HepG2 (cell line): ENCODE results near the gene TJAP1. TPM values are rescaled to one million over a fixed set of nuclear protein-coding genes. Genes with fewer than 3 reads are reported as not detected.

Experiments
- EED ChIP-seq: sonication (generic); formaldehyde crosslinking; IDR thresholded peaks from 2 replicates; pipeline ENCODE4 v1.5.0; 2020; ENCODE audit warnings: mild to moderate bottlenecking, missing genetic modification reagents
- GABPB1 ChIP-seq: IDR thresholded peaks from 2 replicates; pipeline ENCODE4 v1.6.1; 2016; ENCODE audit warnings: mild to moderate bottlenecking, missing genetic modification reagents, moderate library complexity, missing compliant biosample characterization
- GLMP ChIP-seq: sonication (generic); formaldehyde crosslinking; IDR thresholded peaks from 2 replicates; pipeline ENCODE4 v1.9.0; 2021; ENCODE audit warnings: missing genetic modification reagents, mild to moderate bottlenecking, borderline replicate concordance
- IKZF4 ChIP-seq: sonication (generic); formaldehyde crosslinking; IDR thresholded peaks from 2 replicates; pipeline ENCODE4 v1.5.1; 2020; ENCODE audit warnings: borderline replicate concordance, mild to moderate bottlenecking, low read depth, missing genetic modification reagents; ENCODE audit errors: not compliant biosample characterization
- MTA1 ChIP-seq: sonication (generic); formaldehyde crosslinking; IDR thresholded peaks from 2 replicates; pipeline ENCODE4 v1.4.0; 2020; ENCODE audit warnings: missing genetic modification reagents, mild to moderate bottlenecking, borderline replicate concordance
- RXRB ChIP-seq: IDR thresholded peaks from 2 replicates; pipeline ENCODE4 v1.6.1; 2016; ENCODE audit warnings: borderline replicate concordance, missing genetic modification reagents, missing compliant biosample characterization
- SNAPC2 ChIP-seq: sonication (generic); formaldehyde crosslinking; IDR thresholded peaks from 2 replicates; pipeline ENCODE4 v1.8.1; 2022; ENCODE audit warnings: mild to moderate bottlenecking, missing genetic modification reagents
- SRY ChIP-seq: sonication (generic); formaldehyde crosslinking; IDR thresholded peaks from 2 replicates; pipeline ENCODE4 v1.8.0; 2022; ENCODE audit warnings: mild to moderate bottlenecking, missing genetic modification reagents
- THAP11 ChIP-seq: IDR thresholded peaks from 2 replicates; pipeline ENCODE4 v1.6.1; 2016; ENCODE audit warnings: missing biosample characterization, missing genetic modification reagents
- ZBTB46 ChIP-seq: sonication (generic); formaldehyde crosslinking; IDR thresholded peaks from 2 replicates; pipeline ENCODE4 v1.4.0; 2020; ENCODE audit warnings: mild to moderate bottlenecking, missing genetic modification reagents, borderline replicate concordance
- ZNF232 ChIP-seq: sonication (generic); formaldehyde crosslinking; IDR thresholded peaks from 2 replicates; pipeline ENCODE4 v1.4.0; 2020; ENCODE audit warnings: missing genetic modification reagents, borderline replicate concordance
- ZNF382 ChIP-seq: sonication (generic); formaldehyde crosslinking; IDR thresholded peaks from 2 replicates; pipeline ENCODE4 v1.5.0; 2020; ENCODE audit warnings: missing genetic modification reagents, mild to moderate bottlenecking, borderline replicate concordance
- ZNF841 ChIP-seq: sonication (generic); formaldehyde crosslinking; IDR thresholded peaks from 2 replicates; pipeline ENCODE4 v1.8.1; 2023; ENCODE audit warnings: missing genetic modification reagents, borderline replicate concordance
- ZNF850 ChIP-seq: sonication (generic); formaldehyde crosslinking; conservative IDR thresholded peaks from 2 replicates; pipeline ENCODE4 v1.9.0; 2021; ENCODE audit warnings: mild to moderate bottlenecking, missing genetic modification reagents
- ZNF878 ChIP-seq: sonication (generic); formaldehyde crosslinking; IDR thresholded peaks from 2 replicates; pipeline ENCODE4 v1.8.1; 2023; ENCODE audit warnings: mild to moderate bottlenecking, missing genetic modification reagents, moderate library complexity
- ZNF883 ChIP-seq: sonication (generic); formaldehyde crosslinking; IDR thresholded peaks from 2 replicates; pipeline ENCODE4 v1.5.1; 2020; ENCODE audit warnings: mild to moderate bottlenecking, missing genetic modification reagents; ENCODE audit errors: not compliant biosample characterization
- ZSCAN12 ChIP-seq: sonication (generic); formaldehyde crosslinking; IDR thresholded peaks from 2 replicates; pipeline ENCODE4 v1.9.0; 2021; ENCODE audit warnings: mild to moderate bottlenecking, missing genetic modification reagents
- polyA plus RNA-seq, 8 experiments: library from polyadenylated mRNA; depleted of rRNA in 3 of 8; stranded (reverse) in 7 of 8; unstranded in 1 of 8; fragments of >200 nt; fragmentation: Illumina TruSeq in 4 of 8; extraction: Trizol in 4 of 8; gene quantifications; 2 replicates each; pipeline versions ENCODE4 v1.2.1 to v1.2.3, GENCODE V29; 2011 to 2016; ENCODE audit warnings: low read depth in 4 of 8, missing spikeins in 1 of 8, mixed read lengths in 1 of 8; ENCODE audit not compliant: insufficient read depth in 1 of 8
- total RNA-seq, 5 experiments: library from RNA; depleted of rRNA; stranded (reverse); fragments of >200 nt; fragmentation: Illumina TruSeq; extraction: Trizol; gene quantifications; 2 replicates each; pipeline ENCODE4 v1.2.3, GENCODE V29; 2016; ENCODE audit warnings: low read depth in 1 of 5
- TF ChIP-seq, protein P1 (sequence below): IDR thresholded peaks from 2 replicates; pipeline ENCODE4 v1.6.1; 2018; ENCODE audit warnings: missing genetic modification reagents, mild to moderate bottlenecking, missing compliant biosample characterization
- TF ChIP-seq, protein P2 (sequence below): sonication (generic); formaldehyde crosslinking; IDR thresholded peaks from 2 replicates; pipeline ENCODE4 v1.5.0; 2020; ENCODE audit warnings: missing genetic modification reagents, mild to moderate bottlenecking, borderline replicate concordance
- TF ChIP-seq, protein P3 (sequence below): IDR thresholded peaks from 2 replicates; pipeline ENCODE4 v1.6.1; 2012; ENCODE audit warnings: inconsistent platforms
- TF ChIP-seq, protein P4 (sequence below): sonication (generic); formaldehyde crosslinking; IDR thresholded peaks from 2 replicates; pipeline ENCODE4 v1.5.0; 2020; ENCODE audit warnings: missing genetic modification reagents

The TJAP1 gene
- total and polyA plus RNA-seq, 2 of the 13 experiments (the other 11 are each of a cell fraction or from before 2014, with no cell fraction given), result 15.7 to 41.6 TPM

DNA sequence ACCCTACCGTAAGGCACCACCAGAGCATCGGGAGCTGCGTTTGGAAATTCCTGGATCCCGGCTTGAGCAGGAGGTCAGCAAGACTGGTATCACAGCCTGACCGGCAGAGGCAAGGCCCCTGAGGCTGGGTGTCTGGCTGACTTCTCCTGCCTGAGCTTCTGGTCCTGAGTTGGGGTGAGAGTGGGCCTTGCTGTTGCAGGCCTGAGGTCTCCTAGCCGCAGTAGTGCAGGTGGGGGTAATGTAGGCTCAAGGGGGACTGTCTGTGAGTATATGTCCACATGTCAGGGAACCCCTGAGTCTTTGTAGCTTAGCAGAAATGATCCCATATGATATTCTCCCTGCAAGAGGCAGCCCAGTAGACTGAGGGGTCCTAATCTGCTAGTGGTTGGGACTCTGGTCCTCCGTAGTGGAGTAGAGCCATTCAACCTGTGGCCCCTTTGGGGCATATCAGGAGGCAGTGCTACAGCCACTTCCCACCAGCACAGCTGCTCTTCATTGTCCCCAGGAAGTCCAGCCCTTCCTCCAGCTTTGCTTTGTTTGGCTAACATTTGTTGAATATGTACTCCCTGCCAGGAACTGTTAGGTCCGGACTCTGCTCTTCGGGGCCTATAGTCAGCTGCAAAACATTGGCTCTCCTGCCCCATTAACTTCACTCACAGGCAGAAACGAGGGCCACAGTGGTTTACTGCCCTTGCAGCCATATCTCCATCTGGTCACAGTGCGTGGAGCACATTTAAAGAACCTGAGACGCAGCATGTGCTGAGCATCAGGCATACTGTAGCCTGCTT lies 21.9 kb downstream of the TJAP1 start (continued):
- no peak for TF ChIP-seq ZBTB46 (CRISPR knock-in tag)
- TF ChIP-seq ZSCAN12 (CRISPR knock-in tag), result no peak
- TF ChIP-seq, protein P1, sequence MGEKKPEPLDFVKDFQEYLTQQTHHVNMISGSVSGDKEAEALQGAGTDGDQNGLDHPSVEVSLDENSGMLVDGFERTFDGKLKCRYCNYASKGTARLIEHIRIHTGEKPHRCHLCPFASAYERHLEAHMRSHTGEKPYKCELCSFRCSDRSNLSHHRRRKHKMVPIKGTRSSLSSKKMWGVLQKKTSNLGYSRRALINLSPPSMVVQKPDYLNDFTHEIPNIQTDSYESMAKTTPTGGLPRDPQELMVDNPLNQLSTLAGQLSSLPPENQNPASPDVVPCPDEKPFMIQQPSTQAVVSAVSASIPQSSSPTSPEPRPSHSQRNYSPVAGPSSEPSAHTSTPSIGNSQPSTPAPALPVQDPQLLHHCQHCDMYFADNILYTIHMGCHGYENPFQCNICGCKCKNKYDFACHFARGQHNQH (CRISPR knock-in tag), result no peak
- no peak for TF ChIP-seq ZNF232
- no peak for TF ChIP-seq SNAPC2 (CRISPR knock-in tag)
- TF ChIP-seq, protein P2, sequence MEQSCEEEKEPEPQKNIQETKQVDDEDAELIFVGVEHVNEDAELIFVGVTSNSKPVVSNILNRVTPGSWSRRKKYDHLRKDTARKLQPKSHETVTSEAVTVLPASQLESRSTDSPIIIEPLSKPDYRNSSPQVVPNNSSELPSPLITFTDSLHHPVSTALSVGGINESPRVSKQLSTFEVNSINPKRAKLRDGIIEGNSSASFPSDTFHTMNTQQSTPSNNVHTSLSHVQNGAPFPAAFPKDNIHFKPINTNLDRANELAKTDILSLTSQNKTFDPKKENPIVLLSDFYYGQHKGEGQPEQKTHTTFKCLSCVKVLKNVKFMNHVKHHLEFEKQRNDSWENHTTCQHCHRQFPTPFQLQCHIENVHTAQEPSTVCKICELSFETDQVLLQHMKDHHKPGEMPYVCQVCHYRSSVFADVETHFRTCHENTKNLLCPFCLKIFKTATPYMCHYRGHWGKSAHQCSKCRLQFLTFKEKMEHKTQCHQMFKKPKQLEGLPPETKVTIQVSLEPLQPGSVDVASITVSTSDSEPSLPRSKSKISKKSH (CRISPR knock-in tag), result no peak
- TF ChIP-seq SRY, result no peak
- TF ChIP-seq RXRB (CRISPR knock-in tag), result peak; percentile 52; the same call in 1 of the 2 replicates
- no peak for TF ChIP-seq ZNF850 (CRISPR knock-in tag)
- TF ChIP-seq GLMP (CRISPR knock-in tag), result no peak
- TF ChIP-seq ZNF878 (CRISPR knock-in tag), result no peak
- TF ChIP-seq ZNF841 (CRISPR knock-in tag), result no peak
- TF ChIP-seq MTA1 (CRISPR knock-in tag), result 0 out of 2 replicates have a peak, but pooled peaks have one; percentile 38
- peak; percentile 29 for TF ChIP-seq ZNF883 (CRISPR knock-in tag)
- TF ChIP-seq, protein P3, sequence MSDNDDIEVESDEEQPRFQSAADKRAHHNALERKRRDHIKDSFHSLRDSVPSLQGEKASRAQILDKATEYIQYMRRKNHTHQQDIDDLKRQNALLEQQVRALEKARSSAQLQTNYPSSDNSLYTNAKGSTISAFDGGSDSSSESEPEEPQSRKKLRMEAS, result peak; percentile 14; the same call in 1 of the 2 replicates
- TF ChIP-seq EED, result no peak
- TF ChIP-seq, protein P4, sequence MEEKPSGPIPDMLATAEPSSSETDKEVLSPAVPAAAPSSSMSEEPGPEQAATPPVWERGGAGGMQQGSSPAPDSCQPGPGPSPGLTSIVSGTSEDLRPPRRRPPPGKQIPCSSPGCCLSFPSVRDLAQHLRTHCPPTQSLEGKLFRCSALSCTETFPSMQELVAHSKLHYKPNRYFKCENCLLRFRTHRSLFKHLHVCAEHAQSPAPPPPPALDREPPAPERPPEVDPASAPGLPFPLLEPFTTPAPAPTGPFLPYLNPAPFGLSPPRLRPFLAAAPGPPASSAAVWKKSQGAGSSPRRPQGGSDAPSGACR (CRISPR knock-in tag), result no peak
- TF ChIP-seq GABPB1 (CRISPR knock-in tag), result 0 out of 2 replicates have a peak, but pooled peaks have one; percentile 13
- no peak for TF ChIP-seq ZNF382 (CRISPR knock-in tag)
- TF ChIP-seq IKZF4 (CRISPR knock-in tag), result no peak
- TF ChIP-seq THAP11 (CRISPR knock-in tag), result no peak
